ENCODE measurements around the gene ATP12A.

Gene ATP12A

DNA sequence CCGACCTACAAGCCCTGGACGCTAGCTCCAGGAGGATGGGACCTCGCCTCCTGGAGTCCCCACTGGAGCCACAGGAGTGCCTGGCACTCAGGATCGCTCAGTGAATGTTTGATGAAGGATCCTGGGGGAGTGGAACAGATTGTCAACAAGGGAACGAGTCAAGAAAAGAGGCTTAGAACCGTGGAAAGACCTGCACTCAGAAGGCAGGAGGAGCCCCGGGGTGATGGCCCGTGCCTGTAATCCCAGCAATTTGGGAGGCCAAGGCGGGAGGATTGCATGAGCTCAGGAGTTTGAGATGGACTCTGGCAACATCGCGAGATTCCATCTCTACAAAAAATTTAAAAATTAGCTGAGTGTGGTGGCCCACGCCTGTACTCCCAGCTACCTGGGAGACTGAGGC is 38.9 kb downstream of the ATP12A start:
- Histone ChIP-seq H4K20me1 (ENCODE audit: insufficient read depth, low read length) (no peaks in the 10 kb centered on the region), H3K4me2 (ENCODE audit: low read depth, low read length) (no peak overlapping the region), H3K9ac (ENCODE audit: low read length) (no peak overlapping the region), H3K9me3 (replicated peaks; ENCODE audit: insufficient read depth, low read length) (no peaks in the 10 kb centered on the region), H3K79me2 (ENCODE audit: low read length) (no peaks in the 10 kb centered on the region), H3K9me2 (replicated peaks; ENCODE audit: insufficient read depth, low read length) (no peaks in the 10 kb centered on the region), H3K4me1 (ENCODE audit: low read length) (no peaks in the 10 kb centered on the region), H2AFZ (ENCODE audit: low read length) (no peak overlapping the region), H3F3A (ENCODE audit: insufficient read depth, low read length) (no peaks in the 10 kb centered on the region), H3K27me3 (replicated peaks; ENCODE audit: insufficient read depth, low read length) (no peaks in the 10 kb centered on the region), H3K4me3 (ENCODE audit: low read length) (no peak overlapping the region), H3K27ac (ENCODE audit: low read length) (no peak overlapping the region), H3K36me3 (replicated peaks; ENCODE audit: insufficient read depth, low read length) (no peaks in the 10 kb centered on the region)
- DNase-seq: no peak
- TF ChIP-seq EZH2 (optimal IDR thresholded peaks at IDR 0.05; ENCODE audit: low read depth, low read length) (no peak), CTCF (IDR thresholded peaks at IDR 0.05; ENCODE audit: low read length) (no peak), EZH2phosphoT487 (IDR thresholded peaks at IDR 0.05; ENCODE audit: low read length) (no peak)

GRCh38 chr13:24723206-24723605 is 43.0 kb downstream of the ATP12A start:
- no peaks in the 10 kb centered on the region for H3K9me3 ChIP-seq (replicated peaks; ENCODE audit: insufficient read depth, low read length)
- TF ChIP-seq CTCF (IDR thresholded peaks at IDR 0.05; ENCODE audit: low read length) (no peak), EZH2 (optimal IDR thresholded peaks at IDR 0.05; ENCODE audit: low read depth, low read length) (no peak), EZH2phosphoT487 (IDR thresholded peaks at IDR 0.05; ENCODE audit: low read length) (no peak)
- no peak overlapping the region for H3K9ac ChIP-seq (ENCODE audit: low read length)
- H3K27ac ChIP-seq (ENCODE audit: low read length): no peak overlapping the region
- H3K36me3 ChIP-seq (replicated peaks; ENCODE audit: insufficient read depth, low read length): no peaks in the 10 kb centered on the region
- no peak overlapping the region for H3K4me3 ChIP-seq (ENCODE audit: low read length)
- no peaks in the 10 kb centered on the region for H3K4me1 ChIP-seq (ENCODE audit: low read length)
- no peaks in the 10 kb centered on the region for H3F3A ChIP-seq (ENCODE audit: insufficient read depth, low read length)
- H4K20me1 ChIP-seq (ENCODE audit: insufficient read depth, low read length): no peaks in the 10 kb centered on the region
- no peaks in the 10 kb centered on the region for H3K9me2 ChIP-seq (replicated peaks; ENCODE audit: insufficient read depth, low read length)
- no peak overlapping the region for H2AFZ ChIP-seq (ENCODE audit: low read length)
- H3K27me3 ChIP-seq (replicated peaks; ENCODE audit: insufficient read depth, low read length): no peaks in the 10 kb centered on the region
- no peak overlapping the region for H3K4me2 ChIP-seq (ENCODE audit: low read depth, low read length)
- no peaks in the 10 kb centered on the region for H3K79me2 ChIP-seq (ENCODE audit: low read length)
- DNase-seq: no peak

DNA sequence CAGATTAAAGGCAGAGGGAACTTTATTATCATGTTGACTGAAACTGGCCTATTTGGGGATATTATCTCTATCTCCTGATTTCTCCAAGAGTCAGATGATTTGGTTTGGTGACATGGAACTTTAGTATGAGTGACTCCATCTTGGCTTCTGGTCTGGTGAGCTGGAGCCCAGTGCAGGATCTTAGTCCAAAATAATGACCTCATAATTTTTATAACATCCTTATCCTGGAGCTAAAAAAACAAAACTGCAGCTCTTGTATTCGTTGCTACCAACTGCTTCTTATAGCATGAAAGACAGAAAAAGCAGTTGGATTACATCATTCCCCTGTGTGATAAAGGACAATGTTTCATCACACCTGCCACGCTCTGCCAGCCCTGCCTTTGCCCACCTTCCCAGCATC is 44.5 kb downstream of the ATP12A start:
- no peaks in the 10 kb centered on the region for H3K9me3 ChIP-seq (replicated peaks; ENCODE audit: insufficient read depth, low read length)
- H3K27ac ChIP-seq (ENCODE audit: low read length): no peak overlapping the region
- DNase-seq: no peak
- no peaks in the 10 kb centered on the region for H3K4me1 ChIP-seq (ENCODE audit: low read length)
- H4K20me1 ChIP-seq (ENCODE audit: insufficient read depth, low read length): no peaks in the 10 kb centered on the region
- no peak overlapping the region for H3K9ac ChIP-seq (ENCODE audit: low read length)
- no peak overlapping the region for H3K4me3 ChIP-seq (ENCODE audit: low read length)
- no peaks in the 10 kb centered on the region for H3K9me2 ChIP-seq (replicated peaks; ENCODE audit: insufficient read depth, low read length)
- no peak overlapping the region for H3K4me2 ChIP-seq (ENCODE audit: low read depth, low read length)
- H3F3A ChIP-seq (ENCODE audit: insufficient read depth, low read length): no peaks in the 10 kb centered on the region
- no peaks in the 10 kb centered on the region for H3K27me3 ChIP-seq (replicated peaks; ENCODE audit: insufficient read depth, low read length)
- no peaks in the 10 kb centered on the region for H3K36me3 ChIP-seq (replicated peaks; ENCODE audit: insufficient read depth, low read length)
- no peaks in the 10 kb centered on the region for H3K79me2 ChIP-seq (ENCODE audit: low read length)
- H2AFZ ChIP-seq (ENCODE audit: low read length): no peak overlapping the region
- no peak for TF ChIP-seq CTCF (IDR thresholded peaks at IDR 0.05; ENCODE audit: low read length)
- TF ChIP-seq EZH2phosphoT487 (IDR thresholded peaks at IDR 0.05; ENCODE audit: low read length): no peak
- TF ChIP-seq EZH2 (optimal IDR thresholded peaks at IDR 0.05; ENCODE audit: low read depth, low read length): no peak
